ENCODE data around the gene VPS25. TPM values are rescaled to one million over a fixed set of nuclear protein-coding genes. Genes with fewer than 3 reads are reported as not detected.
"Not testable (repeated sequence)": the region's sequence is repeated elsewhere in the genome, so short reads cannot be mapped to it uniquely, and the experiment has no call there.

The VPS25 gene
- total RNA-seq, 4 donors from 2014 or later, result 34.5 to 43.9 (median 38.0) TPM

- Histone ChIP-seq H3K27me3 (peaks cover 0 to 17% (median 0%) of the 10 kb centered on the region in 4 donors), H3K36me3 (no peaks in the 10 kb centered on the region), H3K4me3 (no peak overlapping the region), H3K27ac (replicated peaks in 1 of 4) (no peak overlapping the region), H3K9me3 (no peaks in the 10 kb centered on the region), H3K4me1 (peaks cover 12 to 19% (median 14%) of the 10 kb centered on the region in 4 donors)
- intact Hi-C loops (cut with DNase I), result no loop called here
- TF ChIP-seq POLR2AphosphoS5 (IDR thresholded peaks at IDR 0.05) (no peak), POLR2A (IDR thresholded peaks at IDR 0.05; ENCODE audit: low read depth) (no peak), EP300 (IDR thresholded peaks at IDR 0.05) (no peak)
- TF ChIP-seq, protein P1, sequence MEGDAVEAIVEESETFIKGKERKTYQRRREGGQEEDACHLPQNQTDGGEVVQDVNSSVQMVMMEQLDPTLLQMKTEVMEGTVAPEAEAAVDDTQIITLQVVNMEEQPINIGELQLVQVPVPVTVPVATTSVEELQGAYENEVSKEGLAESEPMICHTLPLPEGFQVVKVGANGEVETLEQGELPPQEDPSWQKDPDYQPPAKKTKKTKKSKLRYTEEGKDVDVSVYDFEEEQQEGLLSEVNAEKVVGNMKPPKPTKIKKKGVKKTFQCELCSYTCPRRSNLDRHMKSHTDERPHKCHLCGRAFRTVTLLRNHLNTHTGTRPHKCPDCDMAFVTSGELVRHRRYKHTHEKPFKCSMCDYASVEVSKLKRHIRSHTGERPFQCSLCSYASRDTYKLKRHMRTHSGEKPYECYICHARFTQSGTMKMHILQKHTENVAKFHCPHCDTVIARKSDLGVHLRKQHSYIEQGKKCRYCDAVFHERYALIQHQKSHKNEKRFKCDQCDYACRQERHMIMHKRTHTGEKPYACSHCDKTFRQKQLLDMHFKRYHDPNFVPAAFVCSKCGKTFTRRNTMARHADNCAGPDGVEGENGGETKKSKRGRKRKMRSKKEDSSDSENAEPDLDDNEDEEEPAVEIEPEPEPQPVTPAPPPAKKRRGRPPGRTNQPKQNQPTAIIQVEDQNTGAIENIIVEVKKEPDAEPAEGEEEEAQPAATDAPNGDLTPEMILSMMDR (IDR thresholded peaks at IDR 0.05), result no peak
- no peak for DNase-seq (ENCODE audit: extremely low spot score)
These were observed 5.7 kb upstream of the VPS25 start for GRCh38 chr17:42767512-42767911.

DNA sequence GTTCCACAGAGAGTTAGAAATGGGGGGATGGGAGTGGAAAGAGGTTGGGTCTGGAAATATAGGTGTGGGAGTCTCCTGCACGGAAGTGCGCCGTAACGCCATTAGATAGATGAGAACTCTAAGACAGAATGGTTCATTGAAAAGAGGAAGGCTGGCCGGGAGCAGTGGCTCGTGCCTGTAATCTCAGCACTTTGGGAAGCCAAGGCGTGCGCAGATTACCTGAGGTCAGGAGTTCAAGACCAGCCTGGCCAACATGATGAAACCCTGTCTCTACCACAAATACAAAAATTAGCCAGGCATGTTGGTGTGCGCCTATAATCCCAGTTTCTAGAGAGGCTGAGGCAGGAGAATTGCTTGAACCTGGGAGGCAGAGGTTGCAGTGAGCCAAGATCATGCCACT is 5.2 kb upstream of the VPS25 start:
- H3K4me3 ChIP-seq; H3K27ac ChIP-seq (replicated peaks in 1 of 4); H3K9me3 ChIP-seq; DNase-seq (ENCODE audit: extremely low spot score); H3K36me3 ChIP-seq; intact Hi-C loops (cut with DNase I): not testable (repeated sequence)
- H3K27me3 ChIP-seq, result peaks cover 0 to 12% (median 0%) of the 10 kb centered on the region in 4 donors
- H3K4me1 ChIP-seq, result peaks cover 12 to 20% (median 16%) of the 10 kb centered on the region in 4 donors
- 80% methylated on average over 9 of the region's 9 CpGs for WGBS

- H3K4me3 ChIP-seq; intact Hi-C loops (cut with DNase I): not testable (repeated sequence)
These were observed 3.3 kb upstream of the VPS25 start for GRCh38 chr17:42769964-42770363.

GRCh38 chr17:42772945-42773289 is 332 bp upstream of the VPS25 start:
- peaks cover 0 to 6% (median 0%) of the 10 kb centered on the region in 4 donors for H3K27me3 ChIP-seq
- no peak for DNase-seq (ENCODE audit: extremely low spot score)
- WGBS, result 9% methylated on average over 3 of the region's 3 CpGs
- TF ChIP-seq POLR2A (IDR thresholded peaks at IDR 0.05; ENCODE audit: low read depth), result no peak
- no peak for TF ChIP-seq POLR2AphosphoS5 (IDR thresholded peaks at IDR 0.05)
- TF ChIP-seq, protein P1 (IDR thresholded peaks at IDR 0.05), result no peak
- no peak for TF ChIP-seq EP300 (IDR thresholded peaks at IDR 0.05)
- peaks cover 13 to 36% (median 29%) of the 10 kb centered on the region in 4 donors for H3K36me3 ChIP-seq
- H3K9me3 ChIP-seq, result no peaks in the 10 kb centered on the region
- H3K27ac ChIP-seq (replicated peaks in 1 of 4), result peak overlapping the region; percentile 83 to 90 (median 88)
- intact Hi-C loops (cut with DNase I), result no loop called here
- H3K4me3 ChIP-seq, result peak overlapping the region; percentile 75 to 98 (median 84)
- peaks cover 14 to 19% (median 17%) of the 10 kb centered on the region in 4 donors for H3K4me1 ChIP-seq

More at GRCh38 chr17:42769964-42770363, 3.3 kb upstream of the VPS25 start:
- H3K4me1 ChIP-seq, result peaks cover 14 to 19% (median 17%) of the 10 kb centered on the region in 4 donors
- whole genome bisulfite sequencing, result 75% methylated on average over 10 of the region's 10 CpGs
- H3K27ac ChIP-seq (replicated peaks in 1 of 4); H3K36me3 ChIP-seq; H3K9me3 ChIP-seq; DNase-seq (ENCODE audit: extremely low spot score): not testable (repeated sequence)
- peaks cover 0 to 11% (median 0%) of the 10 kb centered on the region in 4 donors for H3K27me3 ChIP-seq

GRCh38 chr17:42774066-42774745 is 957 bp downstream of the VPS25 start:
- DNase-seq (ENCODE audit: extremely low spot score), result no peak
- intact Hi-C loops (cut with DNase I), result no loop called here
- 67% methylated on average over 3 of the region's 3 CpGs for WGBS

DNA sequence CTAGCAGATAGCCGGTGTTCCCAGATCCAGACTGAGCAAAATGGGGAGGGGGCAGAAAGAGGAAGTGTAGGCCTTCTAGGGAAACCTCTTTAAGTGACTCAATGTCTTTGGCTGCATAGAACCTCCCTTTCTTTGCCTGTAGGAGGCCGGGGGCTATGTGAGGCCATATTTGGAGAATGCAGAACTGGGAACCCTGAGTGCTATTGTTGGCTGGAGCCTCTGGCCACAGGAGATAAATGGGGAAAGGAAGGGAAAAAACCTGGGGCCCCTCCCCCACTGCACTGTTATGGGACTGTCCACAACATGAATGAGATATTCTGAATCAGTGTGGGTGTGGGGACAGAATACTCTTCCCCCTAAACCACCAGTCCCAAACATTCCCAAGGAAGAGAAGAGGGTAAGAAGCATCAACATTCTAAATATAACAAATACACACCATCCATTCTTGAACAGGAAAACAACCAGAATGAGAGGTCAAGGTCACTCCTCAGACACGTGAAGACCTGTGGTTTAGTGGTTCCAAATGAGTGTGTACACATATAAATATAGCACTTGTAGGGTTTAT is 2.4 kb downstream of the VPS25 start:
- TF ChIP-seq, protein P1 (IDR thresholded peaks at IDR 0.05), result no peak
- intact Hi-C loops (cut with DNase I), result no loop called here
- Histone ChIP-seq H3K4me3 (no peak overlapping the region), H3K9me3 (no peaks in the 10 kb centered on the region), H3K27ac (replicated peaks in 1 of 4) (no peak overlapping the region), H3K4me1 (peaks cover 16 to 30% (median 28%) of the 10 kb centered on the region in 4 donors), H3K36me3 (peaks cover 26 to 54% (median 47%) of the 10 kb centered on the region in 4 donors), H3K27me3 (peaks cover 0 to 9% (median 0%) of the 10 kb centered on the region in 4 donors)
- DNase-seq (ENCODE audit: extremely low spot score), result no peak
- WGBS, result 77% methylated on average over 3 of the region's 3 CpGs

More at GRCh38 chr17:42774066-42774745, 957 bp downstream of the VPS25 start:
- H3K4me1 ChIP-seq, result peaks cover 14 to 19% (median 17%) of the 10 kb centered on the region in 4 donors
- no peaks in the 10 kb centered on the region for H3K9me3 ChIP-seq
- H3K36me3 ChIP-seq, result peaks cover 23 to 48% (median 42%) of the 10 kb centered on the region in 4 donors
- peak overlapping the region; percentile 75 to 98 (median 84) for H3K4me3 ChIP-seq
- no peaks in the 10 kb centered on the region for H3K27me3 ChIP-seq
- TF ChIP-seq POLR2A (IDR thresholded peaks at IDR 0.05; ENCODE audit: low read depth), result no peak
- TF ChIP-seq POLR2AphosphoS5 (IDR thresholded peaks at IDR 0.05), result no peak
- TF ChIP-seq EP300 (IDR thresholded peaks at IDR 0.05), result no peak
- H3K27ac ChIP-seq (replicated peaks in 1 of 4), result peak overlapping the region; percentile 83 to 90 (median 88)
